DND-41 (cell line): ENCODE results near the gene NPW.
A peak's percentile ranks its signal among the peaks of the same experiment; 100 is the strongest.

Experiments used
- ATAC-seq: fragments of 200-7000 bp; cut with Tn5 transposase; 3 replicates; pipeline ENCODE4 v1.9.1; 2021; ENCODE audit warnings: low read depth; ENCODE audit not compliant: insufficient read depth
- DNase-seq: peaks from one replicate; pipeline ENCODE4 v3.0.0-alpha.2; 2020
- H2AFZ ChIP-seq: 2 replicates; pipeline ENCODE4 v1.6.0; 2012; ENCODE audit warnings: low read depth, low read length
- H3K27ac ChIP-seq: 2 replicates; pipeline ENCODE4 v1.5.1; 2012; ENCODE audit warnings: low read length, inconsistent platforms
- H3K27me3 ChIP-seq: fragments of 200-600 bp; sonication (generic); 2 replicates; pipeline ENCODE4 v1.6.0; 2012; ENCODE audit warnings: low read length, mild to moderate bottlenecking, inconsistent platforms; ENCODE audit not compliant: insufficient read depth, poor library complexity
- H3K36me3 ChIP-seq: 2 replicates; pipeline ENCODE4 v1.5.1; 2012; ENCODE audit warnings: low read length, inconsistent platforms; ENCODE audit not compliant: insufficient read depth
- H3K4me1 ChIP-seq: 2 replicates; pipeline ENCODE4 v1.5.1; 2012; ENCODE audit warnings: mild to moderate bottlenecking, low read length; ENCODE audit not compliant: insufficient read depth
- H3K4me2 ChIP-seq: 2 replicates; pipeline ENCODE4 v1.6.0; 2012; ENCODE audit warnings: mild to moderate bottlenecking, moderate library complexity, low read length, inconsistent platforms; ENCODE audit not compliant: insufficient read depth
- H3K4me3 ChIP-seq, 2 experiments: fragments of 200-600 bp in 1 of 2; shearing (Covaris generic) in 1 of 2; 2 replicates each; pipeline ENCODE4 v1.5.1; 2012 to 2016; ENCODE audit warnings: inconsistent platforms in 2 of 2, low read length in 2 of 2, mild to moderate bottlenecking in 2 of 2, low read depth in 1 of 2, moderate library complexity in 1 of 2
- H3K79me2 ChIP-seq: 2 replicates; pipeline ENCODE4 v1.6.0; 2012; ENCODE audit warnings: low read length, inconsistent platforms; ENCODE audit not compliant: insufficient read depth
- H3K9ac ChIP-seq: 2 replicates; pipeline ENCODE4 v1.6.0; 2012; ENCODE audit warnings: low read depth, mild to moderate bottlenecking, inconsistent platforms, low read length, moderate library complexity
- H3K9me3 ChIP-seq: 2 replicates; pipeline ENCODE4 v1.5.1; 2012; ENCODE audit warnings: low read length, moderate library complexity, mild to moderate bottlenecking, inconsistent platforms; ENCODE audit not compliant: insufficient read depth, severe bottlenecking
- H4K20me1 ChIP-seq: 2 replicates; pipeline ENCODE4 v1.6.0; 2012; ENCODE audit warnings: low read length; ENCODE audit not compliant: insufficient read depth
- EZH2 ChIP-seq: IDR thresholded peaks from 3 replicates; pipeline ENCODE4 v1.6.1; 2012; ENCODE audit warnings: borderline replicate concordance, low read depth, mild to moderate bottlenecking, moderate library complexity, low read length, inconsistent platforms; ENCODE audit not compliant: severe bottlenecking
- TF ChIP-seq, protein P1 (sequence below): IDR thresholded peaks from 2 replicates; pipeline ENCODE4 v1.5.1; 2012; ENCODE audit warnings: borderline replicate concordance, low read length, moderate library complexity, mild to moderate bottlenecking; ENCODE audit not compliant: poor library complexity, severe bottlenecking; ENCODE audit errors: extremely low read depth

NPW gene

DNA sequence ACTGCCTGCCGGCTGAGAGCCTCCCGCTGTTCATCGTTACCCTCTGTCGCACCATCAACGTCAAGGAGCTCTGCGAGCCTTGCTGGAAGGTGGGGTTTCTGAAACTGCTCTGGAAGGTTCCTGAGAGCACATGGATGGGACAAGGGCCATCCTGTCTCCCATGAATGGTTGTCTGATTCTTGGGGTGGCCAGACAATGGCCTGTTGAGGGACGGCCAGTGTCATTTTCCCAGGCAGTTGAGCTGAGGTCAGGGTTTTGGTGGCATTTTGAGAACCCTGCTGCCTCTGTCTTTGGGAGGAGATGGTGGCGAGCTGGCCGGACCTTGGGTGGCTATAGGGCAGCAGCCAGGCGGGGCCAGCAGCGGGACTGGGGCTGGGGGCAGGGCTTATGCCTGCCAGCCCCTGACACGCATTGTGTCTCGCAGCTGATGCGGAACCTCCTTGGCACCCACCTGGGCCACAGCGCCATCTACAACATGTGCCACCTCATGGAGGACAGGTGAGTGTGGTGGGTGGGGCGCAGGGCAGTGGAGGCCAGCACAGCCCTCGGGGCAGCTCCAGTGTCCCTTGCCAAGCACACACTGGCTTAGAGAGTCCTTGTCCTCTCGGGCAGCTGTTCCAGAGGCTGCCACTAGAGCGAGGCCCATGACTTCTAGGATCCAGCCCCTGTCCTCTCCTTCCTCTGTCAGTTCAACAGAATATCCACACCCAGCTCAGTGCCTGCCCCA is 37.3 kb downstream of the NPW start:
- Histone ChIP-seq H3K79me2 (no peaks in the 10 kb centered on the region), H3K4me2 (no peak overlapping the region), H4K20me1 (peaks cover 7% of the 10 kb centered on the region; the same call in 1 of the 2 replicates), H3K9ac (no peak overlapping the region), H2AFZ (no peak overlapping the region), H3K9me3 (no peaks in the 10 kb centered on the region), H3K4me3 (no peak overlapping the region), H3K4me1 (no peaks in the 10 kb centered on the region), H3K27me3 (no peaks in the 10 kb centered on the region), H3K36me3 (peaks cover 72% of the 10 kb centered on the region), H3K27ac (no peak overlapping the region)
- DNase-seq (no peak), ATAC-seq (no peak)
- no peak for TF ChIP-seq EZH2
- TF ChIP-seq, protein P1, sequence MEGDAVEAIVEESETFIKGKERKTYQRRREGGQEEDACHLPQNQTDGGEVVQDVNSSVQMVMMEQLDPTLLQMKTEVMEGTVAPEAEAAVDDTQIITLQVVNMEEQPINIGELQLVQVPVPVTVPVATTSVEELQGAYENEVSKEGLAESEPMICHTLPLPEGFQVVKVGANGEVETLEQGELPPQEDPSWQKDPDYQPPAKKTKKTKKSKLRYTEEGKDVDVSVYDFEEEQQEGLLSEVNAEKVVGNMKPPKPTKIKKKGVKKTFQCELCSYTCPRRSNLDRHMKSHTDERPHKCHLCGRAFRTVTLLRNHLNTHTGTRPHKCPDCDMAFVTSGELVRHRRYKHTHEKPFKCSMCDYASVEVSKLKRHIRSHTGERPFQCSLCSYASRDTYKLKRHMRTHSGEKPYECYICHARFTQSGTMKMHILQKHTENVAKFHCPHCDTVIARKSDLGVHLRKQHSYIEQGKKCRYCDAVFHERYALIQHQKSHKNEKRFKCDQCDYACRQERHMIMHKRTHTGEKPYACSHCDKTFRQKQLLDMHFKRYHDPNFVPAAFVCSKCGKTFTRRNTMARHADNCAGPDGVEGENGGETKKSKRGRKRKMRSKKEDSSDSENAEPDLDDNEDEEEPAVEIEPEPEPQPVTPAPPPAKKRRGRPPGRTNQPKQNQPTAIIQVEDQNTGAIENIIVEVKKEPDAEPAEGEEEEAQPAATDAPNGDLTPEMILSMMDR: peak; percentile 32

DNA sequence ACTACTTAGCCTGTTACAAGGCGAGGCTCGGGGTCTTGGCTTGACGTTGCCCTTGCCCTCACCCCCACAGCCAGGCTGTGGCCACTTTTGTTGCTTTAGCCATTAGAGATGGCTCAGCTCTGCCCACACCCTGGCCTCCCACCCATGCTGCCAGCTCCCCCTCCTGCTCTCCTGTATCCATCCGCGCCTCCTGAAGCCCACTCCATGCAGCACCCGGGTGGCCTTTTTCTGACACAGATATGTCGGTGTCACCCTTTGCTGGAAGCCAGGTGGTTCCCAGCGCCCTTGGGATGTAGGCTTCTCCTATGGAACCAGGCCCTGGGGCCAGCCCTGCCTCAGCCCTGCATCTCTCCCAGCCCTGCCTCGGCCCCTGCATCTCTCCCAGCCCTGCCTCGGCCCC is 37.9 kb downstream of the NPW start:
- Histone ChIP-seq H3K4me3 (no peak overlapping the region), H3K79me2 (no peaks in the 10 kb centered on the region), H4K20me1 (peaks cover 7% of the 10 kb centered on the region; the same call in 1 of the 2 replicates), H3K9me3 (no peaks in the 10 kb centered on the region), H3K4me1 (no peaks in the 10 kb centered on the region), H2AFZ (no peak overlapping the region), H3K9ac (no peak overlapping the region), H3K27me3 (no peaks in the 10 kb centered on the region), H3K4me2 (no peak overlapping the region), H3K27ac (no peak overlapping the region), H3K36me3 (peaks cover 69% of the 10 kb centered on the region)
- ATAC-seq (no peak; the same call in 2 of the 3 replicates), DNase-seq (no peak)
- TF ChIP-seq, protein P1: no peak
- TF ChIP-seq EZH2: no peak

DNA sequence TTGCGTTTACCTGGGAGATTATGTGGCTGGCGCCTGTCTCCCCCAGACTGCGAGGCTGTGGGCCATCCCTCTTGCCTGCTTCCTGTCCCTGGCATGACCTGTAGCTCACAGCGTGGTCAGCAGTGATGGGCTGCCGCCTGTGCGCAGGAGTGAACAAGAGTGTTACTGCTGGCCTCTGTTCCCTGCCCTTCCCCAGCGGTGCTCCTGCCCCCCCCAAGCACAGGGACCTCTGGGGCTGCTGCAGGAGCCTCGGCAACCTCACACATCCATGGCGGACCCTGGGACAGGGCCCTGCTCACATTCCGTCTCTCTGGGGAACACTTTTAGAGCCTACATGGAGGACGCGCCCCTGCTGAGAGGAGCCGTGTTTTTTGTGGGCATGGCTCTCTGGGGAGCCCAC is 38.8 kb downstream of the NPW start:
- H3K4me1 ChIP-seq: no peaks in the 10 kb centered on the region
- peaks cover 64% of the 10 kb centered on the region for H3K36me3 ChIP-seq

More for the DNA sequence above, 38.8 kb downstream of the NPW start:
- no peaks in the 10 kb centered on the region for H3K79me2 ChIP-seq
- TF ChIP-seq, protein P1: no peak
- no peak for TF ChIP-seq EZH2
- H4K20me1 ChIP-seq: peaks cover 7% of the 10 kb centered on the region; the same call in 1 of the 2 replicates
- H3K4me2 ChIP-seq: no peak overlapping the region
- no peak overlapping the region for H2AFZ ChIP-seq
- H3K9ac ChIP-seq: no peak overlapping the region
- DNase-seq (no peak), ATAC-seq (no peak)
- H3K27me3 ChIP-seq: no peaks in the 10 kb centered on the region
- no peaks in the 10 kb centered on the region for H3K9me3 ChIP-seq
- H3K4me3 ChIP-seq: no peak overlapping the region
- H3K27ac ChIP-seq: no peak overlapping the region
